Amygdala (tissue), 56 donors: Measurements from ENCODE around the gene FAM186B.
A peak's percentile ranks its signal among the peaks of the same experiment; 100 is the strongest.

Experiments used
- DNase-seq, 56 donors: peaks; one replicate each; lab custom pipeline; 2025; lab: John Stamatoyannopoulos, UW

FAM186B gene

DNA sequence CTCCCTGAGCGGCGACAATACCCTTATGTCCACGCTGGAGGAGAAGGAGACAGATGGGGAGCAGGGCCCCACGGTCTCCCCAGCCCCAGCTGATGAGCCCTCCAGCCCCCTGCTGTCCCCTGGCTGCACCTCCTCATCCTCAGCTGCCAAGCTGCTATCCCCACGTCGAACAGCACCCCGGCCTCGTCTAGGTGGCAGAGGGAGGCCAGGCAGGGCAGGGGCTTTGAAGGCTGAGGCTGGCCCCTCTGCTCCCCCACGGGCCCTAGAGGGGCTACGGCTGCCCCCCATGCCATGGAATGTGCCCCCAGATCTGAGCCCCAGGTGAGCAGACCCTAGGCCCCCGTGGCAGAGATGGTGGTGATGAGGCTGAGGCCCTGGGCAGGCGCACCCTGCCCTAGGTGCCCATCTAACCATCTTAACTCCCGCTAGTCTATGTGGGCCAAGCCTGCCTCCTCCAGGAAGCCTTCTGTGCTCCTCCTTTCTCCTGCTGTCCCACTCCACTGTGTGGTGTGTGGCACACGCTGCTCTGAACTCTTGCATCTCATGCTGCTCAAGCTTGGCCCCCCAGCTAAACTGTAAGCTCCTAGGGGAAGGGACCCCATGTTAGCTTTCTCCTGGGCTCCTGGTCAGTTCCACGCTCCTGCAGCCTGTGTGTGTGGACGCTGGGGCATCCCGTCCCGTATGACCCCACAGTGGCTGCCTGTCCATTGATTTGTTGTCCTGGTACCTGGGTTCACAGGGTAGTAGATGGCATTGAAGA is 49.6 kb downstream of the FAM186B start:
- no peak for DNase-seq

DNA sequence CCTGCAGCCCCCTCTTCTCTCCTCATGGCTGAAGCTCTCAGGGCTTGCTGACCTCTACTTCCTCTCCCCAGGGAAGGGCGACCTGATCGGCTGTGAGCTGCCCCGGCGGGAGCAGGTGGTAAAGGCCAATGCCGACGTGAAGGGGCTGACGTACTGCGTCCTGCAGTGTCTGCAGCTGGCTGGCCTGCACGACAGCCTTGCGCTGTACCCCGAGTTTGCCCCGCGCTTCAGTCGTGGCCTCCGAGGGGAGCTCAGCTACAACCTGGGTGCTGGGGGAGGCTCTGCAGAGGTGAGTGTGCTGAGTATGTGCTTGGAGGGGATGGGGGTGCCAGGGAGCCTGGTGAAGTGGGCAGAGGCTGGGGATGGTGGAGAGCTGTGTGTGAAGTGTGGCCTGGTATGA is 51.2 kb downstream of the FAM186B start:
- DNase-seq = no peak

DNA sequence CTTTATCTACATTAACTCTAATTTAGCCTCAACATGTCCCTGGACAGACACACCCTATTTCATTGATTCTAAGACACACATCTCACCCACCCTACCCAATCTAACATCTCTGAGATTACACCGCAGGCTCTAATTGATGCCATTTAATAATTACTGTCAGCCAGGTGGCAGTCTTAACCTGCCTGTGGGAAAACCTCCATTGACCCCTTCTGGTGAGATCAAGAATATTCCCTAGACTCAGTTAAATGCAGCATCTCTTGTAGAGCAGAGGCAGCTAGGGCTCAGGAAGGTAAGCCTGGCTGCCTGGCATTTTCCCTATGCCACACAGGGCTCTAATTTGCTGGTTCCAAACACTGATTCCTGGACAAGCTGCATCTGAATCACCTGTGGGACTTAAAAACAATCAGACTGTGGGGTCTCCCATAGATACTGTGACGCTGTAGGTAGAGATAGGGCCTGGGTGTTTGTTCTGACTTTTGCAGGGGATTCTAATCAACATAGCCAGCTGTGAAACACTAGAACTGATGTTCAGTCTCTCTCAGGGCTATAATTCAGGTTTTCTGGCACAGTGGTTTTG is 51.8 kb downstream of the FAM186B start:
- no peak for DNase-seq

DNA sequence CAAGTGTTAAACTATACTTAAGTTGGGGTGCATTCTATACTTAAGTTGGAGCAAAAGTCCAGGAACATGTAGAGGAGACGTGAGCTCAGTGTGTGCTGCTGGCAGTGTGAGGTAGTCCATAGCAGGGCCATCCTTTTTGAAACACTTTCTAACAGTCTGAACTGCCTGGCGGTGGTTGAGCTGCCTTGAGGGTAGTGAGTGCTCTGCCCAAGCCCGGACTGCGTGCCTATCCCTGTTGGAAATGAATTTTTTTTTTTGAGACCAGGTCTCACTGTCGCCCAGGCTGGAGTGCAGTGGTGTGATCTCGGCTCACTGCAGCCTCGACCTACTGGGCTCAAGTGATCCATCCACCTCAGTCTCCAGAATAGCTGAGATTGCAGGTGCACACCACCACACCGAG is 52.5 kb downstream of the FAM186B start:
- DNase-seq = no peak

DNA sequence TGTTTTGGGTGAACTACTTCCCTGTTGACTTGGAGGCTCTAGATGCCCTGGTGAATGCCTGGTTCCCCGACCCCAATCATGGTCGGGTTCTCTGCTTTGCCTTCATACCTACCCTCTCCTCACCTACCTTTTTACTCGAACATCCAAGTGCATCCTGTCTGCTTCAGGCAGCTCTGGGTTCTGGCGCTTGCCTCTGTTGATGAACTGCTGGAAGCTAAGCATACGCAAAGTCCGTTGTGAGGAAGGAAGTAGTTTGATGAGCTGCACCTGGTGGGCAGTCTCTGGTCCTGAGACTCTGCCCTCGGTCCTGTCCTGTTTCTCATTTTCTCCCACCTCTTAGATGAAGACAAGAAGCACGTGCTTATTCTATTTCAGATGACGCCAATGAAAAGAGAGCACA is 53.0 kb downstream of the FAM186B start:
- DNase-seq = no peak

DNA sequence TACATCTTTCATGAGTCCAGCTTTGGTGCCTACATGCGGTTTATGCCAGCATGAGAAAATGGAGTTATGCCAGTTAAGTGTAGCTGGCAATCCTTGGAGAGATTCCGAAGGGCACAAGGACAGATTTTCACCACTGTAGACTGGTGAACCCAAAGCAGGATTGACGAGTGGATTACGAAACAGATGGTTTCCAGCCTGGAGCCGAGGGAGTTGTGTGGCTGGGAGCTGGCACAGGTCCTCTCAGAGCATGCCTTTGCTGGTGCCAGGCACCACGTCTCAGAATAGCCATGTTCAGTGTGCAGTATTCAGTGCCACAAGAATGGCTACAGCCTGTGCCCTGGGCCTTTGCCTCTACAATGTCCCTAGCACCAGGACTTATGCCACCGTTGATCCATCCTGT is 53.4 kb downstream of the FAM186B start:
- peak in 6 of 56 donors; percentile 16 to 33 (median 26) for DNase-seq

DNA sequence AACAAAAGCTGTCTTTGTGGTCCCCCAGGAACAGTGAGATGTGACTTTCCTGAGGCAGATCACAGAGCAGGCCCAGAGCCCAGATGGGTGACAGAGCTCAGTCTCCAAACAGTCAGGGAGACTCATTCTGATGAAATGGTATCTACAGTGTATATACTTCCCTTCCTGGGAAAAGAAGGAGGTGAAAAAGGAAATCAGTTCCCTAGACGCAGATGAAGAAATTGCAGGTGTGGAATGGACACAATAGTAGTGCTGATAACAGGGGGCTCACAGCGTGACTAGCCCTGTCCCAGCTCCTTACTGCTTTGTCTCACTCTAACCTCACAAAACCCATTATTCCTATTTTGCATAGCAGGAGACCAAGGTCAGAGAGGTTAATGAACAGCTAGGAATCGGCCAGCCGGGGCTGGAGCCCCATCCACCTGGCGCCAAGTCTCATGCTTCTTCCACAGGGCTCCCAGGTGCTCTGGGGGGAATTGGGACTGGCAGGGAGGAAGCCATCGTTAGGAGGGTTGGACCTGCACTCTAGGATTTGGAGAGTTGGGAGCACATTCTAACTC is 54.7 kb downstream of the FAM186B start:
- no peak for DNase-seq

DNA sequence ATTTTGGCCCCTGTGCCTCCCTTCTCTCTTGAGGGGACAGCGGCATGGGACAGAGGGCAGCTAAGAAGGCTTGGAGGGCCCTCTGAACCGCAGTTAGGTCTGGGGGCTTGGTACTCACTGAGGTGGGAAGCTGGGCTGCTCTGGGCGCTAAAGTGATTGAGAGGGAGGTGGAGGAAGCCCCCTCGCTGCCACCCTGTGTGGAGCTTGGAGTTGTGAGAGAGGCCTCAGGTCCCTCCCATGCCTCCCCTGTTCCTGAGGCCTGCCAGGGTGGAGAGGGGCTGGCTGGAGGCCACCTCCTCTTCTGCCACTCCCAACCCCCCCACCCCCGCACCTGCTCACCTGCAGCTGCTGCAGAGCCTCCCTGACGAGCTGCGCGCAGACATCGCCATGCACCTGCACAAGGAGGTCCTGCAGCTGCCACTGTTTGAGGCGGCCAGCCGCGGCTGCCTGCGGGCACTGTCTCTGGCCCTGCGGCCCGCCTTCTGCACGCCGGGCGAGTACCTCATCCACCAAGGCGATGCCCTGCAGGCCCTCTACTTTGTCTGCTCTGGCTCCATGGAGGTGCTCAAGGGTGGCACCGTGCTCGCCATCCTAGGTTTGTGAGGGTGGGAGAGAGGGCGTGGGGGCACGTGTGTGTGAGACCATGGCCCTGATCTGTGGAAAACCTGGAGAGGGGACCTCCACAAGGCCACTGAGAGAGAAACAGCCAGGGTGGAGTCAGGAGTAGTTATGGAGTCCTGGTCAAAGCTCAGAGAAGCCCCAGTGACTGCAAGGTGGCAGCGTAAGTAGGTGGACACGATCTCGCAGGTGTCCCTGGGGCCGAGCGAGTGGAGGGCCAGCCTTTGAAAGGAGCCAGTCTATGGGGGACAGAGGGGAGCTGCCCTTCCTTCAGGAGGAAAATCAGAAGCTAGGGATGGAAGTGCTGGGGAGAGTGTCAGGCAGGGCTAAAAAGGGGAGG is 55.4 kb downstream of the FAM186B start:
- no peak for DNase-seq

DNA sequence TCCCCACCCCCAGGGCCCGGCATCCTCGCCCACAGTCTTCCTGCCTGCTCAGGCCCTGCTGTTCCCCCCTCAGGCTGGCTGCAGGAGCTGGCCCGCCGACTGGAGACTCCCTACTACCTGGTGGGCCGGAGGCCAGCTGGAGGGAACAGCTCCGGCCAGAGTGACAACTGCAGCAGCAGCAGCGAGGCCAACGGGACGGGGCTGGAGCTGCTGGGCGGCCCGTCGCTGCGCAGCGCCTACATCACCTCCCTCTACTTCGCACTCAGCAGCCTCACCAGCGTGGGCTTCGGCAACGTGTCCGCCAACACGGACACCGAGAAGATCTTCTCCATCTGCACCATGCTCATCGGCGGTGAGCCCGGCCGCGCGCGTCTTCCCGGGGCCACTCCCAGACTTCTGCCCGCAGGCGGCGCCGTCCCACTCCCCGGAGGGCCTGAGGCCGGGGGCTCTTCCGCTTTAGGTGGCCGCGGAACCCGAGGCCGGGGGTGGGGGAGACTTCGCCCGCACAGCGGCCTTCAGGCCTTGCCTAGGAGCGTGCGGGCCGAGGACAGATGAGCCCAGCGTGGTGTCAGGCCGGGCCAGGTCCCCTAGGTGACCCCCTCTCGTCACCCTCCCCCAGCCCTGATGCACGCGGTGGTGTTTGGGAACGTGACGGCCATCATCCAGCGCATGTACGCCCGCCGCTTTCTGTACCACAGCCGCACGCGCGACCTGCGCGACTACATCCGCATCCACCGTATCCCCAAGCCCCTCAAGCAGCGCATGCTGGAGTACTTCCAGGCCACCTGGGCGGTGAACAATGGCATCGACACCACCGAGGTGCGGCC is 56.4 kb downstream of the FAM186B start:
- DNase-seq = peak in 13 of 56 donors; percentile 14 to 57 (median 36)

DNA sequence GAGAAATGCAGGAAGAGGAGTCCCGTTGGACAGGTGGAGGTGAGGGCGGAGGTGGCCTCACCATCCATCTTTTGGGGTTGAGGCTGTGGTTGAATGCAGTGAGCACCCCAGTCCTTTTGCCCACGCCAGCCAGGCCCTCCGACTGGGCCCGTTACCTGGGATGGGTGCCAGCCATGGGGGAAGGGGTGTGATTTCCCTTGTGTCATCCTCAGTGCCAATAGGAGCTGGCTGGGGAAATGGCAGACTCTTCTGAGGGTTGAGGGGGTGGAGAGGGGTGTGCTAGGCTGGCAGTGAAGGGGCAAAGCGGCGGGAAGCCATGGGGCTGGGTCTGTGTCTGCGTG is 57.0 kb downstream of the FAM186B start:
- peak in 1 of 56 donors; percentile 57 for DNase-seq

DNA sequence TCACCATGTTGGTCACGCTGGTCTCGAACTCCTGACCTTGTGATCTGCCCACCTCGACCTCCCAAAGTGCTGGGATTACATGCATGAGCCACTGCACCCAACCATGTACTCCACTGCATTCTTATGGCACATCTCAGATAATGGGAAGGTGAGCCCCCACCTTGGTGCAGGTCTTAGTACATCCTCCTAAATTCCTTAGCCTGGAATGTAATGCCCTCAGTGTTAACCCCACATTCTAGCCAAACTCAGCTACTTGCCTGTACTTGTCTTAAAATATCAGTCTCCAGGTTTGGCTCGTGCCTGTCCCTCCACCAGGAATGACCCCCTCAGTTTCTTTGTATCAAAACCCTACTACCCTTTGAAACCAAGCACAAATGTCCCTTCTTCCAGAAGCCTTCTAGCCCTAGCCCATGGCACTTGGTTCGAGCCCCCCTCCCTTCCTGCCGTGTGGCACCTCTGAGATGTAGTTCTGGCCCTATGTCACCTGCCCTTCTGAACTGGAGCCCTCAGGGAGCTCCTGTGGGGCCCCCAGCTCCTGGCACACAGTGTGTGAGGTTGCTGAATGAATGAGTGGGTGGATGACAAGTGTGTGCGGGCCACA is 58.2 kb downstream of the FAM186B start:
- DNase-seq = no peak

DNA sequence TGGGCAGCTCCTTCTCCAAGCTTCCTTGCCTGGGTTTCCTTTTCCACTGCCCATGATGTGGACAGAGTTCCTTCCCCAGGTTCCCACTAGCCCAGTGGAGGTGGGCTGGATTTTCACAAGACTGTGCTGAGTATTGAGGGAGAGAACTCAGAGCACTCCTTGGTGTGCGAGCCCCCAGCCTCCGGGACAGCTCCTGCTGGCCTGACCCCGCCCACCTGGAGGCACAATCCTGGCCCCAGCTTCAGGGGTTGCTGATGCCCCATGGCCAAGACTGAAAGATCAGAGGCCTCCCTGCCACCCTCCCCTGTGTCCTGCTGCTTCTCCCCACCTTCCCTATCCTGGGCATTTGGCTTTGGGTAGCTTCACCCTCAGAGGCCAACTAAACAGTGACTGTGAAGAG is 59.0 kb downstream of the FAM186B start:
- no peak for DNase-seq

DNA sequence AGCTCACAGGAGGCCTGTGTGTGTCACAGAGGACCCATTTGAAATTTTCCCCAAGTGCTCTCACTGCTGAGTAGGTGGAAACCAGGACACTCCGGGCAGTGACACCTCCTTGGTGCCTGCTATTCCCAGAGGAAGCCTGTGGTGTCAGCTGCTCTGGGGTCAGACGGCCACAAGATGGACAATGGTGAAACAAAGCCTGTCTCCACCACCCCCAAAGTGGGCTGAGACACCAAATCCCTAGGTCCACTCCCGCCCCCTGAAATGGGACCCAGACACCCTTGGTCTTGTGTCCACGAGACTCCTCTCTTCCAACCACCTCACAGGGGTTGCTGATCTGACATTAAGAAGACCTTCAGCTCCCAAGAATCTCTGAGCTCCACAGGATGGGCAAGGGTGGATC is 59.6 kb downstream of the FAM186B start:
- no peak for DNase-seq

DNA sequence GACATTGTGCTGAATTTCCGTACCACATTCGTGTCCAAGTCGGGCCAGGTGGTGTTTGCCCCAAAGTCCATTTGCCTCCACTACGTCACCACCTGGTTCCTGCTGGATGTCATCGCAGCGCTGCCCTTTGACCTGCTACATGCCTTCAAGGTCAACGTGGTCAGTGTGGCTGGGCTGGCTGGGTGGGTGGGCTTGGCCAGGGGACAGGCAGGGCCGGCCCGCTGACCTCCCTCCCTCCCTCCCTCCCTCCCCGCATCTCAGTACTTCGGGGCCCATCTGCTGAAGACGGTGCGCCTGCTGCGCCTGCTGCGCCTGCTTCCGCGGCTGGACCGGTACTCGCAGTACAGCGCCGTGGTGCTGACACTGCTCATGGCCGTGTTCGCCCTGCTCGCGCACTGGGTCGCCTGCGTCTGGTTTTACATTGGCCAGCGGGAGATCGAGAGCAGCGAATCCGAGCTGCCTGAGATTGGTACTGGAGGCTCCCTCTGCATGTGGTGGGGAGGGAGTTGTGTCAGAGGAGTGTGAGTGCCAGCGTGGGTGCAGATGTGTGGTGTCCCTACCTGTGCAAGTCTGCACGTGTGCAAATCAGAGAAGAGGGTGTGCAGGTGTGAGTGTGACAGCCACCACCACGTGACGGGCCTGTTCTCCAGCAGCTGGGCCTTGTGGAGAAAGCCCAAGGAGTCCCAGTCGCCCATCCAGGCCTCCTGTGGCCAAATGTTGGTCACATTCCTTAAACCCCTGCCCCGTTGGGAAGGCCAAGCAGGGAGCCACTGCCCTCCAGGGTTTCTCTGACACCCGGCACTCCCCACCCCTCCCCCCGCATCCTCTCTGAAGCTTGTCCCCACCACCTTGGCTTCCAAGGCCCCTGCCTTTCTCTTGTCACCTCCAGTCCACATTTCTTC is 61.3 kb downstream of the FAM186B start:
- DNase-seq = no peak

DNA sequence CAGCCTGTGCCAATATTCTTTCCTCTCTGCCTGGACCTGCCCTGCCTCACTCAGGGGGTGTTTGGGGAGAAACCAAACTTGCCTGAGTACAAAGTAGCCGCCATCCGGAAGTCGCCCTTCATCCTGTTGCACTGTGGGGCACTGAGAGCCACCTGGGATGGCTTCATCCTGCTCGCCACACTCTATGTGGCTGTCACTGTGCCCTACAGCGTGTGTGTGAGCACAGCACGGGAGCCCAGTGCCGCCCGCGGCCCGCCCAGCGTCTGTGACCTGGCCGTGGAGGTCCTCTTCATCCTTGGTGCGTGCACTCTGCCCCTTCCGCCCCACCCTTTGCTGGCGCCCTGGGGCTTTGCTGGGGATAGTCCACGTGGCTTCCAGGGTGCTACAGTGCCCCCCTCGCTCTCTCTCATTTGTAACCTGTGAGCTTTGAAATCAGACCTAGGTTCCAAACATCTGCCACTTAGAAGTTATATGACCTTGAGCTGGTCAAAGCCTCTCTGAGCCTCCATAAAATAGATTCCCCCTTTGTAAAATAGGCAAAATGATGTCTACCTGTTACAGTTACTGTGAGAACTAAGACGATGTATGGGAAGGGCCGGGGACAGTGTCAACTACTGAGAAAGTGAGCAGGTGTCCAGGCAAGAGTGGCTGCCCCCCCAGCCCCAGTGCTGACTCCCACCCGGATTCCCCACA is 62.1 kb downstream of the FAM186B start:
- no peak for DNase-seq

DNA sequence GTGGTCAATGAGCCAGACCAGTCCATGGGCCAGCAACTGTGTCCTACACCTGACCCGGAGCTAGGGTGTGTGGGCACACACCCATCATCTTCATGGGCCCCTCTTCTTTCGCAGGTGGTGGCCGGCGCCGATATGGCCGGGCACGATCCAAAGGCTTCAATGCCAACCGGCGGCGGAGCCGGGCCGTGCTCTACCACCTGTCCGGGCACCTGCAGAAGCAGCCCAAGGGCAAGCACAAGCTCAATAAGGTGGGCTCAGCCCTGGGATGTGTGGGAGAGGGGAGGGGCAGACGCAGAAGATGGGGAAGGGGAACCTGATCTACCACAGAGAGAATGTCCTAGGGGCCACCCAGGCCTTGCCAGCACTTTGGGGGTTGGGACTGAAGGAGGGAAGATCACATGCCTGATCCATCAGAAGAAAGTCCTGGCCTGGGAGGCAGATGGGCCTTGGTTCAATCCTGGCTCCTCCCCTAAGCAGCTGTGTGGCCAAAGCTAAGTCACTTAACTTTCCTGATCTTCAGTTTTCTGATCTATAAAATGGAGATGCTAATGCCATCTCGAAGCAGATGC is 62.8 kb downstream of the FAM186B start:
- no peak for DNase-seq

DNA sequence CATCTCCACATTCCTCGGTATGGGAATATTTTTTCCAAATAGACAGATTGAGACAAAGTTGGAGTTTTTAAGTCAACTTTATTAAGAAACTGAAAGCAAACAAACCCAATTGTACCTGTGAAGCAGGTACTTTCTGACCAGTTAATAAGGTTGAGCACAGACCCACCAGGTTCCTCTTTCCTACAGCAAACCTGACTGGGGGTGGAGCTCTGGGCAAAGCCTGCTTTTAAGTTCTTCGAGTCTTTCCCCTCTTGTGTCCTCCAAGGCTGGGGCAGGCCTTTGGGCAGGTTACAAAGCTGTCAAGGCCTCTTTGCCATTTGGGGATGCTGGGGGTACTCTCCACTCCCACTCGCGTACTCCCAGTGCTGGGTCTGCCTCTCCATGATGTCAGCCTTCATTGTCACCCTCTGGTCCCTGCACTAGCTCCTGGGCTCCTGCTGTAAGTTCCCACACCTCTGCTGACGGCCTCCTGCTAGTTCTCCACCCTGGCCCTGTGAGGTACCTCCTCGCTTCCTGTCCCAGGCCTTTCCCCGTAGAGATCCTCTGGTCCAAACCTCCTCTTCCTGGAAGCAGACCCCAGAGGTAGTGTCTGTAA is 63.4 kb downstream of the FAM186B start:
- no peak for DNase-seq
